ENCODE data around the gene E4F1.

Gene E4F1

GRCh38 chr16:2223221-2223941, at the start of gene E4F1:
TSS of gene E4F1 (plus strand) at chr16:2223591. CDS start at chr16:2223614, 23 bp downstream.
- TF ChIP-seq CTCF (conservative IDR thresholded peaks at IDR 0.05) = no peak
- H3K27ac ChIP-seq = peak within 1 kb of the TSS; percentile 80

- H3K27ac ChIP-seq = no peak overlapping the region
- TF ChIP-seq CTCF (conservative IDR thresholded peaks at IDR 0.05) = no peak
These were observed 49.5 kb upstream of the E4F1 start for GRCh38 chr16:2173916-2174315.

- TF ChIP-seq CTCF (conservative IDR thresholded peaks at IDR 0.05) = no peak
- H3K27ac ChIP-seq = no peak overlapping the region
These were observed 48.8 kb upstream of the E4F1 start for GRCh38 chr16:2174396-2175131.

GRCh38 chr16:2175454-2175853, 47.9 kb upstream of the E4F1 start:
- no peak for TF ChIP-seq CTCF (conservative IDR thresholded peaks at IDR 0.05)
- H3K27ac ChIP-seq = no peak overlapping the region

GRCh38 chr16:2176047-2176446, 47.3 kb upstream of the E4F1 start:
- no peak for TF ChIP-seq CTCF (conservative IDR thresholded peaks at IDR 0.05)
- no peak overlapping the region for H3K27ac ChIP-seq

GRCh38 chr16:2177101-2177500, 46.3 kb upstream of the E4F1 start:
- TF ChIP-seq CTCF (conservative IDR thresholded peaks at IDR 0.05) = no peak

GRCh38 chr16:2177561-2177960, 45.8 kb upstream of the E4F1 start:
- no peak for TF ChIP-seq CTCF (conservative IDR thresholded peaks at IDR 0.05)
- no peak overlapping the region for H3K27ac ChIP-seq

More at GRCh38 chr16:2177101-2177500, 46.3 kb upstream of the E4F1 start:
- H3K27ac ChIP-seq = no peak overlapping the region
